Coronary artery (tissue), 2 donors: Measurements from ENCODE around the gene FILIP1.

Experiments used
- DNase-seq: peaks from one replicate; pipeline ENCODE4 v3.0.0-alpha.2; 2017; ENCODE audit warnings: low spot score
- H3K27ac ChIP-seq, 2 donors: fragments of 200-600 bp; sonication (generic); one replicate each; pipeline ENCODE4 v1.5.1; 2016 to 2019
- H3K4me3 ChIP-seq: fragments of 200-600 bp; sonication (generic); 2 replicates; pipeline ENCODE4 v1.5.1; 2016; ENCODE audit warnings: mild to moderate bottlenecking, moderate library complexity
- TF ChIP-seq, protein P1 (sequence below): fragments of 200-600 bp; sonication (generic); IDR thresholded peaks from one replicate; pipeline ENCODE4 v1.5.1; 2019; ENCODE audit warnings: antibody characterized with exemption

Gene FILIP1

DNA sequence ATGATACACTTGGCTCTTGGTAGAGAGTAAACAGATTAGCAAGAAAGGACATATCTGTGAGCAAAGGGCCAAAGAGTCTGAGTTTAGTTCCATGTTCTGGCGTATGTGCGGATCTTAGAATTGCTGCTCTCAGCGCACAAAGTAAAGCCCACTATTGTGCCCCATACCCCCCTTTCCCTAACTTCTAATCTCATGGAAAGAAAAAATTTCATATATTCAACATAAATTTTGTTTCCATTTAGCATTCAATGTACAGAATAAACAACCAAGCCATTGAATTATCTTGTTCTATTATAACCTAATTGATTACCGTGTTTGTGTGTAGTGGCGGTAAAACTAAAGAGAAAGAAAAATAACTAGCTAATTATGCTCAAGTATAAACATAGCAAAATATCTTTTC is 30.5 kb downstream of the FILIP1 start:
- H3K27ac ChIP-seq: no peak overlapping the region
- TF ChIP-seq, protein P1, sequence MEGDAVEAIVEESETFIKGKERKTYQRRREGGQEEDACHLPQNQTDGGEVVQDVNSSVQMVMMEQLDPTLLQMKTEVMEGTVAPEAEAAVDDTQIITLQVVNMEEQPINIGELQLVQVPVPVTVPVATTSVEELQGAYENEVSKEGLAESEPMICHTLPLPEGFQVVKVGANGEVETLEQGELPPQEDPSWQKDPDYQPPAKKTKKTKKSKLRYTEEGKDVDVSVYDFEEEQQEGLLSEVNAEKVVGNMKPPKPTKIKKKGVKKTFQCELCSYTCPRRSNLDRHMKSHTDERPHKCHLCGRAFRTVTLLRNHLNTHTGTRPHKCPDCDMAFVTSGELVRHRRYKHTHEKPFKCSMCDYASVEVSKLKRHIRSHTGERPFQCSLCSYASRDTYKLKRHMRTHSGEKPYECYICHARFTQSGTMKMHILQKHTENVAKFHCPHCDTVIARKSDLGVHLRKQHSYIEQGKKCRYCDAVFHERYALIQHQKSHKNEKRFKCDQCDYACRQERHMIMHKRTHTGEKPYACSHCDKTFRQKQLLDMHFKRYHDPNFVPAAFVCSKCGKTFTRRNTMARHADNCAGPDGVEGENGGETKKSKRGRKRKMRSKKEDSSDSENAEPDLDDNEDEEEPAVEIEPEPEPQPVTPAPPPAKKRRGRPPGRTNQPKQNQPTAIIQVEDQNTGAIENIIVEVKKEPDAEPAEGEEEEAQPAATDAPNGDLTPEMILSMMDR: no peak
- no peak for DNase-seq
- H3K4me3 ChIP-seq: no peak overlapping the region

DNA sequence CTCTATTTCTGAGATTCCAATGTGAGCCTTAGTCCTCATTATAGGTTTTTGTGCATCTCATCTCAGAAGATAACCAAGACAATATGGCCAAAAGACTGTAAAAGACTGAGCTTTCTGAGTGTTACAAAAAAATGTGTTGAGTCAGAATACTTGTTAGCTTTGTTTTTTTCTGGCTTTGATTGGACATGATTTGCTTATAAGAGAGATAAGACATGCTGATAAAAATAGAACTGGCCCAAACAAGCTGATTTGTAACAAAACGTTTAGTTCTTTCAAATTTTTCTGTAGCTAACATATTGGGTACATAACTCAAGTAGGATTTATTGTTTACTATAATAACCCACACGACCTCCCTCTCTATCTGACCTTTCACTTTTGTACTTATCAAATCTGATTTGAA is 32.9 kb downstream of the FILIP1 start:
- TF ChIP-seq, protein P1: no peak
- no peak for DNase-seq
- H3K4me3 ChIP-seq: no peak overlapping the region
- peak overlapping the region in 1 of 2 donors; percentile 39 for H3K27ac ChIP-seq

GRCh38 chr6:75458895-75459294 is 34.7 kb downstream of the FILIP1 start:
- TF ChIP-seq, protein P1: no peak
- Histone ChIP-seq H3K27ac (peak overlapping the region; percentile 28 to 40), H3K4me3 (no peak overlapping the region)
- DNase-seq: no peak

GRCh38 chr6:75450903-75451302 is 42.7 kb downstream of the FILIP1 start:
- no peak for DNase-seq
- no peak overlapping the region for H3K4me3 ChIP-seq
- H3K27ac ChIP-seq: no peak overlapping the region
- TF ChIP-seq, protein P1: no peak

DNA sequence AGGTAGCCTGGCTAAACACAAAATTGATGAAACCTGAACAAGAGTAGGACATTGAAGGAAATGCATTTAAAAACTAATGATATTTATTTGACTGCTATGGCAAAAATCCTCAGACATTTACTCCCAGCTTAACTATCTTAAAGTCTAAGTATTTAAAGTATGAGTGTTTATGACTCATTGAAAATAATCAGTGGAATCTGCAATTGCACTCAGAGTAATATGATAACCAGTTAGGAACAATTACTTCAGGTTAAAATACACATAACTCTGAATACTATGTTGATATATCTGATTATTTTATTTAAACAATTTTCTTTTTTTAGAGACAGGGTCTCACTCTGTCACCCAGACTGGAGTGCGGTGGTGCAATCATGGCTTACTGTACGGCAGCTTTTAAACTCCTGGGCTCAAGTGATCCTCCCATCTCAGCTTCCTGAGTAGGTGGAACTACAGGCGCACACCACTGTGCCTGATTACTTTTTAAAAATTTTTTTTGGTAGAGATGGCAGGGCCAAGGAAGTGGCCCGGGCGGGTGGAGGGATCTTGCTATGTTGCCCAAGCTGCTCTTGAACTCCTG is 43.9 kb downstream of the FILIP1 start:
- DNase-seq: no peak
- no peak overlapping the region for H3K4me3 ChIP-seq
- TF ChIP-seq, protein P1: no peak
- H3K27ac ChIP-seq: no peak overlapping the region

DNA sequence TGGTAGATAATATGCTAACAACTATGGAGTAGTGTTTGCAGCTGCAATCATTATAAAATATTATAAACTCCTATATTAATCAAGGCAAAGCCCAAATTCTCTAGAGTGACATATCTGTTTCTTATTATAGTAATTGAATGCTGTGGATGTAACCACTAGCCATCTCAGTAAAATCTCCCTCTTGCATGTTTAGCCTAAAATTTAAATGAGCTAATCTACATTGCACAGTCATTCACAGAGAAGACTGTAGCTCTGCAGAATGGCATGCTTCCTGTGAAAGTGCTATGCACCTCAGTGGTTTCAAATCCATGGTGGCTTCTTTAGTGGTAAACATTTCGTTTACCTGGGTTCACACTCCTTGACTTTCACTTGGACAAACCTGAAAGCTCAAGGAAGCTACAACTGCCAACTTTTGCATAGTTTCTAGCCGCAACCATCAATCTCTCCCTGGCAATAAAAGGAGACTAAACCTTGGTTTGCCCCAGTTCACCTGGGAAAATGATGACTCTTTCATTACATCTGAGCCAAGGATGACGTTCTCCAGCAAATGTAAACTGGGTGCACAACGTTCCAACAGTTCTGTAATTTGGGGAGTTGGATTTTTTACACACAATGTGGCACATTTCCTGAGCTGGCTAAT is 47.2 kb downstream of the FILIP1 start:
- Histone ChIP-seq H3K4me3 (no peak overlapping the region), H3K27ac (no peak overlapping the region)
- no peak for DNase-seq
- TF ChIP-seq, protein P1: no peak

DNA sequence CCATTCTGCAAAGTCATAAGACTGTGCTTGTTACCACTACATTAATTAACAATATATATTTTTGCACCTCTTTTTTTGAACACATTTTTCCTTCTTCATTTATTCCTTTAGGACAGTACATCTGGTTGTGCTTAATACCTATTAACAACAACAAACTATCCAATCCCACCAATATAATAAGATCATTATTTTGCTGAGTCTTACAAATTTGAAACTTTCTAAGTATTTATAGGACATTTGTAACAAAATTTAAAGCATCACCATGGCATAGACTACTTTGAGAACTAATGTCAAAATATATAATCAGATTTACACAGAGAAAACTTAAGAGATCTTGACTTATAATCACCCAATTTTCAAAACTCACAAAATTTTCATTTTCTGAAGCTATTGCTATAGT is 47.9 kb downstream of the FILIP1 start:
- Histone ChIP-seq H3K4me3 (no peak overlapping the region), H3K27ac (no peak overlapping the region)
- no peak for DNase-seq
- TF ChIP-seq, protein P1: no peak
